GM12878 (cell line): ENCODE data around the gene DAAM1. TPM values are rescaled to one million over a fixed set of nuclear protein-coding genes. Genes with fewer than 3 reads are reported as not detected.

Source experiments
- ATAC-seq: fragments of 200-7000 bp; cut with Tn5 transposase; 3 replicates; pipeline ENCODE4 v1.9.1; 2020; ENCODE audit warnings: mild to moderate bottlenecking, moderate library complexity
- BruUV-seq: library from RNA; stranded (reverse); fragments of 400-500 nt; replicated peaks from 2 replicates; lab custom pipeline; 2021; lab: Mats Ljungman, UMichigan
- CTCF ChIA-PET: fragments of 300-600 bp; sonication (Branson Sonifier 250); formaldehyde crosslinking; extraction: SDS; loops from one replicate; lab custom pipeline; 2021; ENCODE audit warnings: inconsistent platforms; lab: Yijun Ruan, JAX
- POLR2A ChIA-PET: fragments of 350-600 bp; formaldehyde crosslinking; extraction: SDS; loops from one replicate; lab custom pipeline; 2021; ENCODE audit warnings: inconsistent platforms; lab: Charles Lee
- RAD21 ChIA-PET: fragments of 300-600 bp; sonication (Branson Sonifier 250); formaldehyde crosslinking; loops from one replicate; lab custom pipeline; 2023; ENCODE audit warnings: antibody characterized with exemption; ENCODE audit not compliant: unreplicated experiment; lab: Charles Lee
- SMC1A ChIA-PET: fragments of 300-600 bp; sonication (Branson Sonifier 250); formaldehyde crosslinking; loops from one replicate; lab custom pipeline; 2023; ENCODE audit not compliant: unreplicated experiment, uncharacterized antibody; lab: Charles Lee
- DNase-seq: peaks from one replicate; pipeline ENCODE4 v3.0.0-alpha.2; 2011; ENCODE audit warnings: low read depth, low spot score
- FAIRE-seq: peaks from 3 replicates; lab custom pipeline; 2011; peaks lifted over from hg19 to GRCh38; lab: Jason Lieb, UNC
- H2AFZ ChIP-seq: 2 replicates; pipeline ENCODE4 v1.6.0; 2011; ENCODE audit warnings: low read depth, low read length, control low read depth; ENCODE audit not compliant: control insufficient read depth
- H3K27ac ChIP-seq: 2 replicates; pipeline ENCODE4 v1.5.1; 2011; ENCODE audit warnings: control low read depth; ENCODE audit not compliant: control insufficient read depth, insufficient read depth
- H3K27me3 ChIP-seq, 2 experiments: replicated peaks in 1 of 2; 2 replicates each; pipeline versions ENCODE4 v1.6.0 to v1.6.1; 2011; ENCODE audit warnings: low read length in 1 of 2; ENCODE audit not compliant: control insufficient read depth in 2 of 2, insufficient read depth in 2 of 2
- H3K36me3 ChIP-seq, 2 experiments: 2 replicates each; pipeline ENCODE4 v1.5.1; 2011; ENCODE audit warnings: low read length in 1 of 2; ENCODE audit not compliant: control insufficient read depth in 2 of 2, insufficient read depth in 2 of 2
- H3K4me1 ChIP-seq: 2 replicates; pipeline ENCODE4 v1.6.1; 2011; ENCODE audit warnings: mild to moderate bottlenecking, low read length, moderate library complexity, mixed read lengths; ENCODE audit not compliant: control insufficient read depth, insufficient read depth
- H3K4me2 ChIP-seq: 2 replicates; pipeline ENCODE4 v1.6.0; 2011; ENCODE audit warnings: control low read depth; ENCODE audit not compliant: control insufficient read depth, insufficient read depth
- H3K4me3 ChIP-seq: fragments of 200-600 bp; sonication (generic); 2 replicates; pipeline ENCODE4 v1.5.1; 2016
- H3K79me2 ChIP-seq: 2 replicates; pipeline ENCODE4 v1.6.0; 2011; ENCODE audit warnings: low read length; ENCODE audit not compliant: control insufficient read depth, insufficient read depth
- H3K9ac ChIP-seq: 2 replicates; pipeline ENCODE4 v1.8.0; 2011; ENCODE audit warnings: low read length, control low read depth, mixed read lengths; ENCODE audit not compliant: control insufficient read depth, insufficient read depth
- H3K9me3 ChIP-seq: replicated peaks from 3 replicates; pipeline ENCODE4 v1.5.1; 2011; ENCODE audit warnings: mild to moderate bottlenecking, low read length; ENCODE audit not compliant: control insufficient read depth, insufficient read depth
- H4K20me1 ChIP-seq: 2 replicates; pipeline ENCODE4 v1.6.0; 2011; ENCODE audit not compliant: control insufficient read depth, insufficient read depth
- BCL3 ChIP-seq: IDR thresholded peaks from 2 replicates; pipeline ENCODE4 v1.6.1; 2011; ENCODE audit warnings: borderline replicate concordance, low read depth, mild to moderate bottlenecking, moderate library complexity, low read length; ENCODE audit not compliant: insufficient read depth, poor library complexity, severe bottlenecking
- CBX3 ChIP-seq: fragments of 200-600 bp; sonication (generic); IDR thresholded peaks from 2 replicates; pipeline ENCODE4 v1.6.1; 2016; ENCODE audit warnings: low read depth, borderline replicate concordance
- CEBPZ ChIP-seq: fragments of 150-350 bp; IDR thresholded peaks from 2 replicates; pipeline ENCODE4 v1.6.1; 2016; ENCODE audit warnings: low read depth, low read length
- E2F8 ChIP-seq: fragments of 450-650 bp; IDR thresholded peaks from 2 replicates; pipeline ENCODE4 v1.6.1; 2018; ENCODE audit warnings: mild to moderate bottlenecking, low read depth, moderate library complexity; ENCODE audit not compliant: partially characterized antibody
- EZH2 ChIP-seq: IDR thresholded peaks from 2 replicates; pipeline ENCODE4 v1.6.1; 2012; ENCODE audit warnings: low read depth, mild to moderate bottlenecking, control low read depth, inconsistent platforms, low read length, borderline replicate concordance; ENCODE audit not compliant: control insufficient read depth
- HCFC1 ChIP-seq: fragments of 150-350 bp; IDR thresholded peaks from 2 replicates; pipeline ENCODE4 v1.6.1; 2014; ENCODE audit warnings: low read length
- HDAC6 ChIP-seq: fragments of 200-600 bp; sonication (generic); IDR thresholded peaks from one replicate; pipeline ENCODE4 v1.8.0; 2017; ENCODE audit warnings: antibody characterized with exemption; ENCODE audit not compliant: unreplicated experiment
- KDM1A ChIP-seq: fragments of 200-600 bp; sonication (generic); IDR thresholded peaks from 2 replicates; pipeline ENCODE4 v1.6.1; 2016; ENCODE audit warnings: borderline replicate concordance
- MLLT1 ChIP-seq: fragments of 450-650 bp; IDR thresholded peaks from 2 replicates; pipeline ENCODE4 v1.6.1; 2016; ENCODE audit warnings: mild to moderate bottlenecking
- SMARCA5 ChIP-seq: fragments of 450-650 bp; IDR thresholded peaks from 2 replicates; pipeline ENCODE4 v1.6.1; 2017; ENCODE audit warnings: mild to moderate bottlenecking
- SP1 ChIP-seq: IDR thresholded peaks from one replicate; pipeline ENCODE4 v1.6.1; 2011; ENCODE audit warnings: low read depth, low read length
- ZNF384 ChIP-seq: IDR thresholded peaks from 2 replicates; pipeline ENCODE4 v1.6.1; 2012; ENCODE audit warnings: low read depth, mild to moderate bottlenecking, low read length, improper control_type of control experiment, borderline replicate concordance
- ZZZ3 ChIP-seq: IDR thresholded peaks from 2 replicates; pipeline ENCODE4 v1.6.1; 2011; ENCODE audit warnings: low read depth; ENCODE audit not compliant: control insufficient read depth, insufficient read length
- WGBS: methylation state at CpG from one replicate; pipeline ENCODE4 v1.1.6; 2016; ENCODE audit warnings: low lambda C conversion rate; ENCODE audit not compliant: insufficient replicate concordance, insufficient coverage; ENCODE audit errors: missing lambda C conversion rate; 5-methylcytosine and 5-hydroxymethylcytosine counted together
- in situ Hi-C: fragments of 300-500 bp; cut with MboI; formaldehyde crosslinking; loops from 9 replicates; pipeline ENCODE4 v1.14.3; 2018; ENCODE audit warnings: mixed read lengths
- intact Hi-C: fragments of 100-400 bp; cut with micrococcal nuclease; formaldehyde crosslinking; loops from one replicate; pipeline ENCODE4 v1.14.2; 2022; ENCODE audit not compliant: unreplicated experiment
- polyA plus RNA-seq, 11 experiments: library from polyadenylated mRNA; depleted of rRNA in 4 of 11; unstranded in 6 of 11; stranded (reverse) in 5 of 11; fragments of >200 nt; fragmentation: Nextera tagmentation in 4 of 11; fragmentation: Illumina TruSeq in 1 of 11; extraction: Ambion mirVana in 4 of 11; extraction: Trizol in 1 of 11; gene quantifications; 1 replicate in 1 of 11; 2 replicates in 10 of 11; pipeline versions ENCODE4 v1.2.1 to v1.2.3, GENCODE V29; 2011 to 2016; ENCODE audit warnings: inconsistent platforms in 2 of 11, missing spikeins in 2 of 11, low read depth in 1 of 11
- total RNA-seq, 4 experiments: library from RNA; depleted of rRNA in 3 of 4; stranded (reverse); fragments of >200 nt in 3 of 4; fragmentation: Illumina TruSeq in 1 of 4; extraction: Trizol in 1 of 4; gene quantifications; 2 replicates each; pipeline versions ENCODE4 v1.2.1 to v1.2.3, GENCODE V29; 2013 to 2021

DAAM1 gene
- total and polyA plus RNA-seq, 10 of the 15 experiments (the other 5 are each of a cell fraction or from before 2014, with no cell fraction given): 13.8 to 32.4 (median 24.2) TPM

- RAD21 ChIA-PET: no interaction called here
These were observed 175.2 kb downstream of the DAAM1 start for GRCh38 chr14:59363531-59364226.

More at GRCh38 chr14:59363531-59364226, 175.2 kb downstream of the DAAM1 start:
- ChIA-PET POLR2A (no interaction called here), CTCF (no interaction called here), SMC1A (no interaction called here)
- ATAC-seq (no peak), DNase-seq (no peak), FAIRE-seq (no peak)
- intact Hi-C loops: no loop called here
- no peaks in the 10 kb centered on the region for H3K27me3 ChIP-seq
- in situ Hi-C loops: no loop called here
- H3K4me3 ChIP-seq: no peak overlapping the region
- no peak overlapping the region for H3K9ac ChIP-seq
- TF ChIP-seq KDM1A (no peak), CBX3 (no peak), ZNF384 (no peak), ZZZ3 (no peak), HCFC1 (no peak), EZH2 (no peak), SMARCA5 (no peak), CEBPZ (no peak), BCL3 (no peak), SP1 (no peak), E2F8 (no peak), MLLT1 (no peak), HDAC6 (no peak)
- no peaks in the 10 kb centered on the region for H3K9me3 ChIP-seq
- H3K27ac ChIP-seq: no peak overlapping the region
- H4K20me1 ChIP-seq: no peaks in the 10 kb centered on the region
- no TSS peak for BruUV-seq
- H3K4me2 ChIP-seq: no peak overlapping the region
- H3K79me2 ChIP-seq: no peaks in the 10 kb centered on the region
- peaks cover 26% of the 10 kb centered on the region for H3K4me1 ChIP-seq
- no peak overlapping the region for H2AFZ ChIP-seq
- WGBS: 89% methylated on average over 5 of the region's 5 CpGs
- H3K36me3 ChIP-seq: peaks cover 0 to 7% of the 10 kb centered on the region in 2 experiments; a peak in 3 of 4 replicates
